Measurements from ENCODE around the gene RAB15. TPM values are rescaled to one million over a fixed set of nuclear protein-coding genes. Genes with fewer than 3 reads are reported as not detected.

Gene RAB15
- polyA plus RNA-seq, 3 donors = 0.09 to 0.14 (median 0.09) TPM

DNA sequence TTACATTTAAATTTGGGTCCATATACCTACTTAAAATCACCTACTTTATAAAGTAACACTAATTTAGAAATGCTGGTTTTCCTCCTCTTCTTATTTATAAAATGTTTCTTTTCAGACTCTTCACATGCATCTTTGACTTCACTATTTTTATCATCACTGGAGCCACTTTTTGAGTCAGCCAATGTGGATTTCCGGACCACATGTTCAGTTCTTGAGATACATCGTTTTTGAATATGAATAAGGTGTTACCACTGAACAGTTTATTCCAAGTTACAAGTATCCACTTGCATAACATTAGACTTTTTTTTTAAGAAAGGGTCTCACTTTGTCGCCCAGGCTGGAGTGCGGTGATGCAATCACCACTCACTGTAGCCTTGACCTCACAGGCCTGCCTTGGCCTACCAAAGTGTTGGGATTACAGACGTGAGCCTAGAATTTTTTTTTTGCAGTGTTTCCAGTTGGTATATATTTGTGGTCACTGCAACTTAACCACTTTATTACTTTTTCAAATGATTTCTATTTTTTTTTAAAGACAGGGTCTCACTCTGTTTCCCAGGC, 20.3 kb upstream of the RAB15 start:
- Mint-ChIP-seq H3K27me3 (ENCODE audit: low read depth in 3 of 3) (no peaks in the 10 kb centered on the region), H3K4me1 (peaks cover 71% of the 10 kb centered on the region), H3K4me3 (no peak overlapping the region), H3K36me3 (peaks cover 0 to 7% of the 10 kb centered on the region in 2 donors), H3K9me3 (no peaks in the 10 kb centered on the region), H3K27ac (peak overlapping the region; percentile 81 to 94 (median 86))
- TF ChIP-seq, protein P1, sequence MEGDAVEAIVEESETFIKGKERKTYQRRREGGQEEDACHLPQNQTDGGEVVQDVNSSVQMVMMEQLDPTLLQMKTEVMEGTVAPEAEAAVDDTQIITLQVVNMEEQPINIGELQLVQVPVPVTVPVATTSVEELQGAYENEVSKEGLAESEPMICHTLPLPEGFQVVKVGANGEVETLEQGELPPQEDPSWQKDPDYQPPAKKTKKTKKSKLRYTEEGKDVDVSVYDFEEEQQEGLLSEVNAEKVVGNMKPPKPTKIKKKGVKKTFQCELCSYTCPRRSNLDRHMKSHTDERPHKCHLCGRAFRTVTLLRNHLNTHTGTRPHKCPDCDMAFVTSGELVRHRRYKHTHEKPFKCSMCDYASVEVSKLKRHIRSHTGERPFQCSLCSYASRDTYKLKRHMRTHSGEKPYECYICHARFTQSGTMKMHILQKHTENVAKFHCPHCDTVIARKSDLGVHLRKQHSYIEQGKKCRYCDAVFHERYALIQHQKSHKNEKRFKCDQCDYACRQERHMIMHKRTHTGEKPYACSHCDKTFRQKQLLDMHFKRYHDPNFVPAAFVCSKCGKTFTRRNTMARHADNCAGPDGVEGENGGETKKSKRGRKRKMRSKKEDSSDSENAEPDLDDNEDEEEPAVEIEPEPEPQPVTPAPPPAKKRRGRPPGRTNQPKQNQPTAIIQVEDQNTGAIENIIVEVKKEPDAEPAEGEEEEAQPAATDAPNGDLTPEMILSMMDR (IDR thresholded peaks at IDR 0.05) = no peak
- H3K4me1 ChIP-seq (ENCODE audit: control insufficient read depth in 1 of 2, insufficient read depth in 2 of 2, low read length in 2 of 2) = peaks cover 63 to 74% of the 10 kb centered on the region in 2 donors
- H3K27me3 ChIP-seq (ENCODE audit: control insufficient read depth in 2 of 2, insufficient read depth in 2 of 2, low read length in 2 of 2) = no peaks in the 10 kb centered on the region
- H3K79me2 ChIP-seq (ENCODE audit: insufficient read depth, low read length) = peaks cover 94% of the 10 kb centered on the region
- no peaks in the 10 kb centered on the region for H4K20me1 ChIP-seq (ENCODE audit: insufficient read depth, low read length)
- peak in 2 of 3 donors; percentile 24 to 32 for DNase-seq
- H3K9me3 ChIP-seq (replicated peaks in 1 of 2; ENCODE audit: control insufficient read depth in 1 of 2, insufficient read depth in 1 of 2, low read length in 2 of 2) = no peaks in the 10 kb centered on the region
- no peaks in the 10 kb centered on the region for H3K36me3 ChIP-seq (replicated peaks in 1 of 2; ENCODE audit: control insufficient read depth in 1 of 2, insufficient read depth in 2 of 2, low read length in 2 of 2)
- peak overlapping the region; percentile 67 to 82 for H3K27ac ChIP-seq (ENCODE audit: low read depth in 1 of 2, low read length in 2 of 2)
- intact Hi-C loops (cut with micrococcal nuclease) = no loop called here
- peak overlapping the region in 1 of 3 experiments; percentile 70 for H3K4me3 ChIP-seq (replicated peaks in 1 of 3; ENCODE audit: low read depth in 2 of 3, low read length in 3 of 3)
- peak overlapping the region; percentile 65 for H2AFZ ChIP-seq (ENCODE audit: insufficient read depth, low read depth, low read length, poor library complexity, severe bottlenecking)
- H3K4me2 ChIP-seq (replicated peaks; ENCODE audit: extremely low read depth, low read length, poor library complexity, severe bottlenecking) = peak overlapping the region; percentile 76
- no CpG with 5 or more reads among the region's 5 CpGs for WGBS (ENCODE audit: insufficient coverage)
- H3K9ac ChIP-seq (ENCODE audit: insufficient read depth, low read length, poor library complexity, severe bottlenecking) = no peak overlapping the region

DNA sequence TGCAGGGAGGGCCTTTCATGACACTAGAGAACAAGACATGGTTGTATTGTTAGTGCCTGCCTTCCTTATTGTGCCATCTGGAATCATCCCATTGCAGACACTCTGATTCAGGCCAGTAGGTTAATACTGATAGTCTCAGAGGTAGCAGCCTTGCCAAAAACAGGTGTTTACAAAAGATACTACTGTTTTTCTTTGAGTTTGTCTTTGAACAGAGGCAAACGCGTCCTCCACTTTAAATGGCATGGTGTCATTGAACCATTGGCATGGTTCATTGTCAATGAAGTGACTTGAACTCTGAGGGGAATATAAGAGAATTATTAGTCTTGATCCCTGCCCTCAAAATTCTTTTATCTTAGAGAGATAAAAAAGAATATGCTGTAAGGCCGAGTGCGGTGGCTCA, 18.8 kb upstream of the RAB15 start:
- no peaks in the 10 kb centered on the region for H3K9me3 ChIP-seq (replicated peaks in 1 of 2; ENCODE audit: control insufficient read depth in 1 of 2, insufficient read depth in 1 of 2, low read length in 2 of 2)
- no peak overlapping the region for H3K4me3 Mint-ChIP-seq
- H4K20me1 ChIP-seq (ENCODE audit: insufficient read depth, low read length) = no peaks in the 10 kb centered on the region
- H3K4me1 Mint-ChIP-seq = peaks cover 70% of the 10 kb centered on the region
- no peak overlapping the region for H3K9ac ChIP-seq (ENCODE audit: insufficient read depth, low read length, poor library complexity, severe bottlenecking)
- TF ChIP-seq, protein P1 (IDR thresholded peaks at IDR 0.05) = no peak
- no peaks in the 10 kb centered on the region for H3K9me3 Mint-ChIP-seq
- H3K27ac ChIP-seq (ENCODE audit: low read depth in 1 of 2, low read length in 2 of 2) = peak overlapping the region in 1 of 2 donors; percentile 59
- H3K27ac Mint-ChIP-seq = peak overlapping the region in 4 of 7 donors; percentile 17 to 88 (median 48)
- peaks cover 69 to 83% of the 10 kb centered on the region in 2 donors for H3K4me1 ChIP-seq (ENCODE audit: control insufficient read depth in 1 of 2, insufficient read depth in 2 of 2, low read length in 2 of 2)
- H3K36me3 Mint-ChIP-seq = no peaks in the 10 kb centered on the region
- WGBS (ENCODE audit: insufficient coverage) = no CpG with 5 or more reads among the region's 4 CpGs
- H3K27me3 Mint-ChIP-seq (ENCODE audit: low read depth in 3 of 3) = peaks cover 0 to 1% (median 0%) of the 10 kb centered on the region in 3 donors
- H2AFZ ChIP-seq (ENCODE audit: insufficient read depth, low read depth, low read length, poor library complexity, severe bottlenecking) = no peak overlapping the region
- no peaks in the 10 kb centered on the region for H3K27me3 ChIP-seq (ENCODE audit: control insufficient read depth in 2 of 2, insufficient read depth in 2 of 2, low read length in 2 of 2)
- intact Hi-C loops (cut with micrococcal nuclease) = no loop called here
- DNase-seq = no peak
- H3K4me3 ChIP-seq (replicated peaks in 1 of 3; ENCODE audit: low read depth in 2 of 3, low read length in 3 of 3) = no peak overlapping the region
- H3K36me3 ChIP-seq (replicated peaks in 1 of 2; ENCODE audit: control insufficient read depth in 1 of 2, insufficient read depth in 2 of 2, low read length in 2 of 2) = no peaks in the 10 kb centered on the region
- peaks cover 87% of the 10 kb centered on the region for H3K79me2 ChIP-seq (ENCODE audit: insufficient read depth, low read length)
- H3K4me2 ChIP-seq (replicated peaks; ENCODE audit: extremely low read depth, low read length, poor library complexity, severe bottlenecking) = no peak overlapping the region
